Measurements from ENCODE around the gene FIGNL2. TPM values are rescaled to one million over a fixed set of nuclear protein-coding genes. Genes with fewer than 3 reads are reported as not detected.

Gene FIGNL2
- total RNA-seq, 4 donors from 2014 or later: 0.16 to 0.40 (median 0.32) TPM

DNA sequence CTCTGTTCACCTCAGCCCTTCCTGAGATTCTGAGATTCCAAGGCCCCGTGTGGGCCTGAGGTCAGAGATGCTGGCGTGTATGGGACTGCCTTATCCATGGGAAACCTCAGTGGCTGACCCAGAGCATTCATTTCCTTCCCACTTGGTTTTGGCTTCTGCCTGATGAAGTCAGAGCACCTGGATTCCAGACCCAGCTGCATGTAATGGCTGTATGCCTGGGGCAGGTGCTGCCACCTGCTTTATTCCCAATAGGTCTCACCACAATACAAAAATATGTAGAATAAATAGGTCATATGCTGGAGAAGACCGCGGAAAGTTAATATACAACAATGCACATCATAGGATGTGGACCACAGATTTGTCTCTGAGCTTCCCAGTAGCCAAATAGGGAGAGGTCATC is 25.6 kb downstream of the FIGNL2 start:
- Histone ChIP-seq H3K4me3 (no peak overlapping the region), H3K27me3 (peaks cover 26% of the 10 kb centered on the region), H3K4me1 (peaks cover 31% of the 10 kb centered on the region), H3K27ac (no peak overlapping the region), H3K36me3 (no peaks in the 10 kb centered on the region), H3K9me3 (no peaks in the 10 kb centered on the region)
- DNase-seq (ENCODE audit: low spot score in 2 of 2): no peak
- TF ChIP-seq POLR2A (IDR thresholded peaks at IDR 0.05) (no peak), POLR2AphosphoS5 (IDR thresholded peaks at IDR 0.05) (no peak), EP300 (IDR thresholded peaks at IDR 0.05) (no peak)
- TF ChIP-seq, protein P1, sequence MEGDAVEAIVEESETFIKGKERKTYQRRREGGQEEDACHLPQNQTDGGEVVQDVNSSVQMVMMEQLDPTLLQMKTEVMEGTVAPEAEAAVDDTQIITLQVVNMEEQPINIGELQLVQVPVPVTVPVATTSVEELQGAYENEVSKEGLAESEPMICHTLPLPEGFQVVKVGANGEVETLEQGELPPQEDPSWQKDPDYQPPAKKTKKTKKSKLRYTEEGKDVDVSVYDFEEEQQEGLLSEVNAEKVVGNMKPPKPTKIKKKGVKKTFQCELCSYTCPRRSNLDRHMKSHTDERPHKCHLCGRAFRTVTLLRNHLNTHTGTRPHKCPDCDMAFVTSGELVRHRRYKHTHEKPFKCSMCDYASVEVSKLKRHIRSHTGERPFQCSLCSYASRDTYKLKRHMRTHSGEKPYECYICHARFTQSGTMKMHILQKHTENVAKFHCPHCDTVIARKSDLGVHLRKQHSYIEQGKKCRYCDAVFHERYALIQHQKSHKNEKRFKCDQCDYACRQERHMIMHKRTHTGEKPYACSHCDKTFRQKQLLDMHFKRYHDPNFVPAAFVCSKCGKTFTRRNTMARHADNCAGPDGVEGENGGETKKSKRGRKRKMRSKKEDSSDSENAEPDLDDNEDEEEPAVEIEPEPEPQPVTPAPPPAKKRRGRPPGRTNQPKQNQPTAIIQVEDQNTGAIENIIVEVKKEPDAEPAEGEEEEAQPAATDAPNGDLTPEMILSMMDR (IDR thresholded peaks at IDR 0.05): no peak
- WGBS: 93% methylated on average over 4 of the region's 4 CpGs

DNA sequence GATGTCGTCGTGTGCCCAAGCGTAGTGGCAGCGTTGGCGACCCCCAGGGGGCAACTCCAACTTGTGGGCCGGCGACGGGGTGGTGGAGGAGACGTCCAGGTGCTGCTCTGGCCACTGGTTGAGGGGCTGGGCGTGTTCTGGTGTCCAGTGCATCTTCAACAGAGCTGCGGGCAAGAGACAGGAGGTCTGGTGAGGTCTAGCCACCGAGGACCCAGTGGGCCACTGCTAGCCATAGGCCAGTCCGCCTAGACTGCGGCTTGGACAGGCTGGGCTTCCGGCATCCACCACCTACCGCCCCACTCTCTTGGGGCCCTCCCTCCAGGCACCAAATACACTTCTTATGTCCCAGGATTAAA is 26.3 kb downstream of the FIGNL2 start:
- TF ChIP-seq, protein P1 (IDR thresholded peaks at IDR 0.05): no peak
- TF ChIP-seq EP300 (IDR thresholded peaks at IDR 0.05) (no peak), POLR2AphosphoS5 (IDR thresholded peaks at IDR 0.05) (no peak), POLR2A (IDR thresholded peaks at IDR 0.05) (no peak)
- Histone ChIP-seq H3K27ac (no peak overlapping the region), H3K4me1 (peaks cover 27% of the 10 kb centered on the region), H3K4me3 (peak overlapping the region; percentile 54), H3K36me3 (no peaks in the 10 kb centered on the region), H3K9me3 (no peaks in the 10 kb centered on the region), H3K27me3 (peaks cover 28% of the 10 kb centered on the region)
- WGBS: 92% methylated on average over 7 of the region's 16 CpGs
- DNase-seq (ENCODE audit: low spot score in 2 of 2): no peak

DNA sequence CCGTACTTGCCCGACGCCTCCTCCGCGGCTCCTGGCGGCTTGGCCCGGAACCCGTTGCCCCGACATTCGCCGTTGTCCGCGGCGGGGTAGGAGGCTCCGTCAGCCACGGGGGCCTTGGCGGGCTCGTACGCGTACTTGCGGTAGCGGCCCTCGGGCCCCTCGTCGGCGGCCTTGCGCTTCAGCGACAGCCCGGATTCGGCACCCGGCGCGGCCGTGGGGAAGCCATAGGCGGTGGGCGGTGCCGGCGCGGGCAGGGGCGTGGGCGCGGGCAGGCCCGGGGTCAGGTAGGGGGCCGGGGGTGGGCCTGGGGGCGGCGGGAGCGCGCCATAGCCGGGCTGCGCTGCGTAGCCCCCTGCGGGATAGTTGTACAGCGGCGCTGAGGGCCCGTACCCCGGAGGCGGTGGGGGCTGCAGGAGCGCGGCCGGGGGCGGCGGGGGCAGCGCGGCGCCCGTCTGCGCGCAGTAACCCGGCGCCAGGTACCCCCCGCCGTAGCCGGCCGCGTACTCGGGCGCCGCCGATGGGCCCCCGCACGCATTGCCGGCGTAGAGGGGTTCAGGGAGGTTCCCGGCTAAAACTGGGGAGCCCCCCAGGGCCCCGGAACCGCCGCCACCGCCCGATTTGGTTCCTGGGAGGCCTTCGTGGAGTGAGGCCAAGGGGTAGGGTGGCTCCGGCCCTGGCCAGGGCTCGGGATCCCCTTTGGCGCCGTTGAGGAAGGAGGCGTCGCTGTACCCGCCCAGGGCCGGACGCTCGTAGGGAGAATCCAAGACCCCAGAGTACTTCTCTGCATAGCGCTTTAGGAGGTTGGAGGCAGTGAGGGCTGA is 26.9 kb downstream of the FIGNL2 start:
- no peaks in the 10 kb centered on the region for H3K36me3 ChIP-seq
- H3K27ac ChIP-seq: peak overlapping the region; percentile 26
- WGBS: 63% methylated on average over 26 of the region's 101 CpGs
- no peaks in the 10 kb centered on the region for H3K9me3 ChIP-seq
- H3K4me1 ChIP-seq: peaks cover 23% of the 10 kb centered on the region
- TF ChIP-seq POLR2A (IDR thresholded peaks at IDR 0.05) (no peak), POLR2AphosphoS5 (IDR thresholded peaks at IDR 0.05) (no peak), EP300 (IDR thresholded peaks at IDR 0.05) (no peak)
- TF ChIP-seq, protein P1 (IDR thresholded peaks at IDR 0.05): no peak
- H3K4me3 ChIP-seq: peak overlapping the region; percentile 54
- H3K27me3 ChIP-seq: peaks cover 28% of the 10 kb centered on the region
- DNase-seq (ENCODE audit: low spot score in 2 of 2): no peak

DNA sequence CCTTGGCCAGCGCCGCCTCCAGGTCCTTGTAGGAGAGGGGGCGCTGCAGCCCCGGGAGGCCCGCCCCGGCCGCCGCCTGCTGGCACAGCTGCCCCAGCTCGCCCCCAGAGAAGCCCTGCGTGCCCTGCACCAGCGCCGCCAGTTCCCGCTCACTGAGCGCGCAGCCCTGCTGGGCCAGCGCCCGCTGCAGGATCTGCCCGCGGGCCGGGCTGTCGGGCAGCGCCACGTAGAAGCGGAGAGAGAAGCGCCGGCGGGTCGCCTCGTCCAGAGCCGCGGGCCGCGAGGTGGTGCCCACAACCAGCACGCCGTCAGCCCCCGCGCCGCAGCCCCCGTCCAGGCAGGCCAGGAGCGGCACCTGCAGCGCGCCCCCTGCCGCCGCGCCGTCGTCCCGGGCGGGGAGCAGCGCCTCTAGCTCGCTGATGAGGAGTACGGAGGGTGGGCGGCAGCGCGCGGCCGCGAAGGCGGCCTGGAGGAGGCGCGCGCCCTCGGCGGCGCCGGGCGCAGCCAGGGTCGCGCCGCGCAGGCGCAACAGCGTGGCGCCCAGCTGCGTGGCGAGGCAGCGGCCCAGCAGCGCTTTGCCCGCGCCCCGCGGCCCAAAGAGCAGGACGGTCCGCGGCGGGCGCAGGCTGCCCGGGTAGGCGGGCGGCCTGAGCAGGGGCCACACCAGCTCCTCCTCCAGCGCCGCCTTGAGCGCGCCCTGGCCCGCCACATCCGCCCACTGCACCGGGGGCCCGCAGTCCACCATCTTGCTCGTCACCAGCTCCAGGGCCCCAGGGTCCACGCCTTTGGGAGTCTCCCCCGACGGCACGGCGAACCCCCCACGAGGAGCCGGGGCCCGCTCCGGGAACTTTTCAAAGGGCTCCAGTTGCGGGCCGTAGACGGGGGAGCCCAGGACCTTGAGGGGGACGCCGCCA is 27.7 kb downstream of the FIGNL2 start:
- TF ChIP-seq, protein P1 (IDR thresholded peaks at IDR 0.05): peak in 1 of 2 donors; percentile 16
- no peak for TF ChIP-seq POLR2AphosphoS5 (IDR thresholded peaks at IDR 0.05)
- no CpG with 5 or more reads among the region's 113 CpGs for WGBS
- no peak for DNase-seq (ENCODE audit: low spot score in 2 of 2)
- H3K4me1 ChIP-seq: peaks cover 23% of the 10 kb centered on the region
- peaks cover 28% of the 10 kb centered on the region for H3K27me3 ChIP-seq
- H3K36me3 ChIP-seq: no peaks in the 10 kb centered on the region
- peak overlapping the region; percentile 54 for H3K4me3 ChIP-seq
- H3K27ac ChIP-seq: peak overlapping the region; percentile 26
- no peaks in the 10 kb centered on the region for H3K9me3 ChIP-seq
